Epithelial cell of proximal tubule (primary cell): ENCODE measurements around the gene PKDCC. TPM values are rescaled to one million over a fixed set of nuclear protein-coding genes. Genes with fewer than 3 reads are reported as not detected.
A peak's percentile ranks its signal among the peaks of the same experiment; 100 is the strongest.

ENCODE experiments used
- DNase-seq: peaks from one replicate; pipeline ENCODE4 v3.0.0-alpha.2; 2011; ENCODE audit warnings: low read depth
- H3K4me3 ChIP-seq: 2 replicates; pipeline ENCODE4 v1.5.1; 2011; ENCODE audit warnings: low read depth, mild to moderate bottlenecking, low read length
- CTCF ChIP-seq: conservative IDR thresholded peaks from 2 replicates; pipeline ENCODE4 v1.5.1; 2012; ENCODE audit warnings: low read depth, mild to moderate bottlenecking, low read length
- total RNA-seq: library from RNA; depleted of rRNA; stranded (reverse); fragments of >200 nt; gene quantifications from 2 replicates; pipeline ENCODE4 v1.2.3, GENCODE V29; 2015

Gene PKDCC
- total RNA-seq, 1 donor from 2014 or later, result 51.1 TPM

- no peak for DNase-seq
- TF ChIP-seq CTCF, result peak; percentile 12
- H3K4me3 ChIP-seq, result no peak overlapping the region
Measured at GRCh38 chr2:42054714-42055430, 7.1 kb downstream of the PKDCC start.

- no peak for TF ChIP-seq CTCF
- DNase-seq, result no peak
- no peak overlapping the region for H3K4me3 ChIP-seq
Measured at GRCh38 chr2:42055573-42056514, 8.0 kb downstream of the PKDCC start.

GRCh38 chr2:42057159-42057901, 9.5 kb downstream of the PKDCC start:
- H3K4me3 ChIP-seq, result no peak overlapping the region
- no peak for DNase-seq
- TF ChIP-seq CTCF, result no peak

GRCh38 chr2:42057902-42058450, 10.2 kb downstream of the PKDCC start:
- H3K4me3 ChIP-seq, result no peak overlapping the region
- TF ChIP-seq CTCF, result no peak
- no peak for DNase-seq

- no peak for TF ChIP-seq CTCF
- no peak overlapping the region for H3K4me3 ChIP-seq
- no peak for DNase-seq
Measured at GRCh38 chr2:42059261-42059898, 11.6 kb downstream of the PKDCC start.

GRCh38 chr2:42060028-42060427, 12.2 kb downstream of the PKDCC start:
- no peak for DNase-seq
- H3K4me3 ChIP-seq, result no peak overlapping the region
- no peak for TF ChIP-seq CTCF
